Measurements from ENCODE around the gene CPE.
"Not testable (repeated sequence)": the region's sequence is repeated elsewhere in the genome, so short reads cannot be mapped to it uniquely, and the experiment has no call there.

Gene CPE

DNA sequence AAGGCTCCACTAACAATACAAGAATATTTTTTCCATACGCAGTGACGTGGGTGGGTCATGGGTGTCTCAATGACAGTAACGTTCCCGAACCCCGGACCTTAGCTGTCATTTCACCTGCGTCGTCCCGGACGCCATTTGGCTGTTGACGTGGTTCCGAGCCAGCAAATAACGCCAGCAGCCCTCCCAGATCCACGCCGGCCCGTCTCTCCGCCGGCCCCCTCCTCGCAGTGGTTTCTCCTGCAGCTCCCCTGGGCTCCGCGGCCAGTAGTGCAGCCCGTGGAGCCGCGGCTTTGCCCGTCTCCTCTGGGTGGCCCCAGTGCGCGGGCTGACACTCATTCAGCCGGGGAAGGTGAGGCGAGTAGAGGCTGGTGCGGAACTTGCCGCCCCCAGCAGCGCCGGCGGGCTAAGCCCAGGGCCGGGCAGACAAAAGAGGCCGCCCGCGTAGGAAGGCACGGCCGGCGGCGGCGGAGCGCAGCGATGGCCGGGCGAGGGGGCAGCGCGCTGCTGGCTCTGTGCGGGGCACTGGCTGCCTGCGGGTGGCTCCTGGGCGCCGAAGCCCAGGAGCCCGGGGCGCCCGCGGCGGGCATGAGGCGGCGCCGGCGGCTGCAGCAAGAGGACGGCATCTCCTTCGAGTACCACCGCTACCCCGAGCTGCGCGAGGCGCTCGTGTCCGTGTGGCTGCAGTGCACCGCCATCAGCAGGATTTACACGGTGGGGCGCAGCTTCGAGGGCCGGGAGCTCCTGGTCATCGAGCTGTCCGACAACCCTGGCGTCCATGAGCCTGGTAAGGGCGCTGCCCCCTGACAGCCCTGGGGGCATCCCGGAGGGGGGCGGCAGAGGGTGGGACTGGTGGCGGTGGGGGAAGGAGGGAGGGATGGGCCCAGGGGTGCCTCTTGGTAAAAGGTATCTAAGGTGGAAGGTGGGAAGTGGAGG is at the start of gene CPE:
Gene CPE, plus strand, starts transcription at position 264 of the 933 bp plus-strand sequence. Its CDS starts 214 bp downstream, at position 478.
- peak; percentile 73 for DNase-seq

DNA sequence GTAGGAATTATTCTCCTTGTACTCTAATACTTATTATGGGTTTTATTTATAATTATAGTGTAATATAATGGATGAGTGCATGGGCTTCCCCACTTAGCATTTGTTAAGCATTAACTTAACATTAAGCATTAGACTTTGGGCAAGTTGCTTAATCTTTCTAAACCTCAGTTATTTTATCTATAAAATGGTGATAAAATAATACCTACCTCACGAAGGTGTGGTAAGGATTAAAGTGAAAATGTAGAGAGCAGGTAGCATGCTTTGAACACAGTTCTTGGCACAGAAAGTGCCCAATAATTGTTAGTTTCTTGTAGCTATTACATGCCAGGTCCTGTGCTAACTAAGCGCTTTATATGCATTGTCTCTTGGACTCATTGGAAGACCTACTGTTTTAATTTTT is 48.7 kb upstream of the CPE start:
- no peak for DNase-seq

DNA sequence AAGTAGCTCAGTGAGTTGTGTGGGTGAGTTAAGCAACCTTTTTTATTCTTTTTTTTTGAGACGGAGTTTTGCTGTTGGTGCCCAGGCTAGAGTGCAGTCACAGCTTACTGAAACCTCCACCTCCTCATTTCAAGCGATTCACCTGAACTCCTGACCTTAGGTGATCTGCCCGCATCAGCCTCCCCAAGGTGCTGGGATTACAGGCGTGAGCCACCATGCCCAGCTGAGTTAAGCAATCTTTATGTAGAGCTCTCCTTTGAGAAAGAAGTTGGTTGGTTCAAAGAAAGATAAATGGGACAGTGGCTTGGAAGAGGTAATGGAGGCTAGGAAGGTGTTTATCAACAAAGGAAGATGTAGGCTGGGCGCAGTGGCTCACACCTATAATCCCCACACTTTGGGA is 48.1 kb upstream of the CPE start:
- no peak for DNase-seq

DNA sequence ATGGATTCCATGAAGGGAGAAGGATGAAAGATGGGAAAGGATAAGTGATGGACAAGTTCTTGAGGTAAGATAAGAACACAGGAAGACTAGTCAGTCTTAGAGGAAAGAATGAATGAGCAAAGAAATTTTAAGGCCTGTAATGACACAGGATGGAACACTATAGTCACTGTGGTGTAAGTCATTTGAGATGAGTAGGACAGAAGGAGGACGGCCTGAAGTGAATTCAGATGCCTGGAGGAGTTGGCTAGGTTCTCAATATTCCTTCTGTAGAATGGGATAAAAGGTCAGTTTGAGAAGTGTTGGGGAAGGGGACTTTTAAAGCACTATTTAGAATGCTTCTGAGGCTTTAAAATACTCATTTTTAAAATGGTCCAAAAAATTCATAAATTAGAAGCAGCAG is 47.4 kb upstream of the CPE start:
- DNase-seq, result no peak

DNA sequence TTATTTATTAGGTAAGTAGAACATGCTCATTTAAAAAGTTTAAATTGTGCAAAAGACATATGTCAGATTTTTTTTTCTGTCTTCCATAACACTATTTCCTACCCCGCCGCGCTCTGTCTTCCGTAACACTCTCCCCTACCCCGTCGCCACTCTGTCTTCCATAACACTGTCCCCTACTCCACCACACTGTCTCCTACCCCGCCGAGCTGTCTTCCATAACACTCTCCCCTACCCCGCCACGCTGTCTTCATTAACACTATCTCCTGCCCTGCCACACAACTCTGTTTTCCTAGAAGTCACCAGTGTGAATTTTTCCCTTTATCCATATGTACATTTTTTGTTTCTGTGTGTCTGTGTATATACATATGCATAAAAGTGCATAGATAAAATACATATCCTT is 47.0 kb upstream of the CPE start:
- DNase-seq, result no peak

DNA sequence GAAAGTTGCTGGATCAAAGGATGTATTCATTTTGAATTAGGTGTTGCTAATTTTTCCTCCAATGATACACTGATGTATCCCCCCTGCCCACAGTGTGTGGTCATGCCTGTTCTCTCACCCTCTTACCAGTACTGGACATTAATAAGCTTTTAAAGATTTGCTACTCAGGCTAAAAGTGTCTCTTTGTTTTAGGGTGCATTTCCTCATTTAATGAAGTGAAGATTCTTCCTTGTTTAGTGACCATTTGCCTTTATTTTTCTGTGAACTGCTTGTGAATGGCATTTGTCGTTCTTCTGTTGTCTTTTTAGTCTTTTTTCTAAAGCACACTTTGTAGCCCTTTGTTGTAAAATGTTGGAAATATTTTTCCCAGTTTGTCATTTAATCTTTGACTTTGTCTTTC is 46.3 kb upstream of the CPE start:
- no peak for DNase-seq

DNA sequence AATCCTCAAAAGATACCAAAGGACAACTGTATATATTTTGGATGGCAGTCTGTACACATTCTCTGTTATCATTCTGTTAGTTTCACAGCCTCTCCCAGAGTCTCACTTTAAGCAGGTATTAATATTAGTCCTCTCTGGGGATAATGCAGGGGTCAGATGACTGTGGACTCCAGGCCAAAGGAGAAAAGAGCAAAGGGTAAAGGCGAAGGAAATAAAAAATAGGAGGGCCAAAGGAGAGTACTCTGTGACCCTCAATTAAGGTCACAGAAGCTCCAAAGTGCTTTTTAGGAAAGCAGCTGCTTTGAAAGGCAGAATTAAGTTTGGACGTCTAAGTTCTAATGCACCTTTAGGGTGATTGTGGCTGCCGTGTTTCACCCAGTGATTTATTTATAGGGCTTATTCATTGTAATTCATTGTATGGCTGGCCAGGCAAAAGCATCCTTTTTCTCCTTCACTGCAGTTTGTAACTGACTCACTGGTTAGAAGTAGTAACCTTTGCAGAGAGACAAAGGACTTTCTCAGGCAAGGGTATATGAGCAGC is 43.6 kb upstream of the CPE start:
- no peak for DNase-seq

DNA sequence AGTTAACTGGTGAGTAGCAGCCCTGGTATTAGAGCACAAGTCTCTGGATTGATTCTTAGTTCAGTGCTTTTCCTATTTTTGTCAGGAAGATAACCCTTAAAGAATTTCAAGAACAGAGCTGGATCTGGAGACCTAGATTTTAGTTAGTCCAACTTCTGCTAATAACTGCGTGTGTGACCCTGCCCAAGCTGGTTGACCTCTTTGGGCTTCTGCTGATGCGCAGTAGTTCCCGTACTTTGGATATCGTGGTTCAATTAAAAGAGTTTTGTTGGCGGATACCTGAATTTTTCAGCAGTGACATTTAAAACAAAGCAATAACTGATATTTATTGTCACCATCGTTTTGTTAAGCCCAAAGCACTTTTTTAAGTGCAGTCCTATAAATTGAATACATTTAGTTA is 42.1 kb upstream of the CPE start:
- no peak for DNase-seq

DNA sequence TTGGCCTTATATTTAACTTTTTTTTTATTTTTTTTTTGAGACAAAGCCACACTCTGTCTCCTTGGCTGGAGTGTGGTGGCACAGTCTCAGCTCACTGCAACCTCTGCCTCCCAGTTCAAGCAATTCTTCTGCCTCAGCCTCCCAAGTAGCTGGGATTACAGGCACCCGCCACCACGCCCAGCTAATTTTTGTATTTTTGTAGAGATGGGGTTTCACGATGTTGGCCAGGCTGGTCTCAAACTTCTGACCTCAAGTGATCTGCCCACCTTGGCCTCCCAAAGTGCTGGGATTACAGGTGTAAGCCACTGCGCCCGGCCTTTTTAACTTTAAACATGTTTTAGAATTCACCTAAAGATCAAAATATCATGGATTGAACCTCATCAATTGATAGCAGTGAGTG is 36.5 kb upstream of the CPE start:
- DNase-seq, result not testable (repeated sequence)

DNA sequence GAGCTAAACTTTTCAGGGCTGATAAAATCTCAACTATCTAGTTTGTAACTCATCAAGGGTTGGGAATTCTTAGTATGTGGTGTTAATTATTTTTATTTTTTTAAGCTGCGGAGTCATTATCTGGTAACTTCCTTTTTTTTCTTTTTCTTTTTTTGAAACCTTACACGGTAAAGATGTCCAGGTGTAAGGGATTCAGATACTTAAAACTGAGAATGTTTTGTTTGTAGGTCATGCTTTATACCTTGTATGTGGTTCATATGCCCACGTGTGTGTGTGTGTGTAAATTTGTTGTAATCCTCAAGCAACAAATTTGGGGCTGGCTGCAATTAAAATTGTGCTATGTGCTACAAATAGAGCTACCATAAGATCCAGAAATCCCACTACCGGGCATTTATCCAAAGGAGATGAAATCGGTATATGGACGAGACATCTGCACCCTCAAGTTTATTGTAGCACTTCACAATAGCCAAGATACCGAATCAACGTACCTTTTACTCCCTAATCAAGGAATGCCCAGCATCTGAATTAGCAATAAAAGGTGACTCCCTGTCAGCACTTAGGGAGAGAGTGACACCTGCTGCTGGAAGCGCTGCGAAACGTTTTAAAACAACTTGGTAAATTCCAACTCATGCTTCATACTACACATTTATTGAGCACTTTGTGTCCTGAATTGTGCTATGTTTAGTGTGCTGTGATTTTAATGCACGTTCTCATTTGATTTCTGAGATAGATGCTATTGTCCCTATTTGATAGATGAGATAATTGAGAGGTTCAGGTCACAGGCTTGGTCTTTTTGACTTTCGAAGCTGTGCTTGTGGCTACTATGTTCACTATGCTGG is 35.2 kb upstream of the CPE start:
- no peak for DNase-seq

DNA sequence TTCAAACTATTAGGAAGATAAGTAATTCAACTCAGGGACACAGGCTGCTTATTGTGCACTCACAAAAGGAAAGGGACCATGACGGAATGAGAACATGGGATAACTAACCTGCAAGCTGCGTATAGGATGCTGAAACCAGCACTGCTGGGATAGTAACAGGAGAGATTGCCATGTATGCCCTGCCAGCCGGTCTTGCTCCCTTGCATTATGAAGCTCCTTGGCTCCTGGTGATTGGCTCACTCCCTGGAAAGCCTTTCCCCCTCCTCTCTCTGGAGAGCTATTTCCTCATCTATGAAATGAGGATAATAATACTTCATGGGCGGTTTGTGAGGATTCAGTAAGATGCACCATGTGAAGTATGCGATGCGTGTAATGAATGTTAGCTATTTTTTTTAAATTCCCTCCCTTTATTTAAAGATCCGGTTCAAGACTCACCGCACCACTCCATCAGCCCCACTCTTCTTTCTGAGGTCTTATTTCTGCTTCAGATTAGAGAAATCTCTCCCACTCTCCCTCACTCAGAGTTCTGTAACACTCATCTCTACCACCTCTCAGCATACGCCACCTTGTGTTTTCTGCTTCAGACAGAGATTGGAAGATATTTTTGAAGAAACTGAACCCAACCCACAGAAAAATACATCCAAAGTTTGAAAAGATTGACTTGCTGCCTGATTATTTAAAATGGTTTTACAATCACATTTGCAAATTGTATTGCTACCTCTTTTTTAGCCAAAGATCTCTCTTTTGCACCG is 33.0 kb upstream of the CPE start:
- DNase-seq, result no peak

DNA sequence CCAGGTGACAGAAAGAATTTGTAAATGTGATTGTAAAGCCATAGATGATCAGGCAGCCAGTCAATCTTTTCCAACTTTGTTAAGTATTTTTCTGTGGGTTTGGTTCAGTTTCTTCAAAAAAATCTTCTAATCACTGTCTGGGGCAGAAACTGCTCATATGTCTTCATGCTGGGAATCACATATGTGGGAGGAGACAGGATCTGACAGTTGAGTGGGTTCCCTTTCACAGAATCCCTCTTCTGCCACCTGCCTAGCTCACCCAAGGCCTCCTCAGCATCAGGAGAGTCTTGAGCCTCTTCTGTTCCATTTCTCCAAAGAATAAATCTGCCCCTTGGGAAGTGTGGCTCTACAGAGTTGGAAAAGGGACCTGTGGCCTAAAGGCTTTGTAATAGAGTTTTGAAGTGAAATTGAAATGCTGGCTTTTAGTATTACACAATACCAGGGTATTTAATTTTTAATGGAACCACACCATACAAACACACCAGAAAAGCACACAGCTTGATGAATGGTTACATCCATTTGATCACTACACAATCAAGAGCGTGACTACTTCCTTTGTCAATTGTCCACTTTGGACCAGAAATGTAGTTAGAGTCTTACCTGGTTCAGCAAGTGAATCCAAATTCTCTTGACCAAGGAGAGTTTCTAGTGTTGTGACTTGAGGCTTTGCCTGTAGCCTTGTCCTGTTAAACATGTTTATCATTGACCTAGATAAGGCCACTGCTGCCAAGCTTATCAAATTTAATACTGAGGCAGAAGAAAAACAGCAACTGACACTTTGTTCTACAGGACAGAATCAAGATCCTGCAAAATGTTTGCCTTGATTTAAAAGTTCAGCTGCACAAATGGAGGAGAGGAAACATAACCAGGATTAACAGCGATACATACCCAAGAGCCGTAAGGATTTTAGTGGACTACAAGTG is 30.9 kb upstream of the CPE start:
- DNase-seq, result no peak

DNA sequence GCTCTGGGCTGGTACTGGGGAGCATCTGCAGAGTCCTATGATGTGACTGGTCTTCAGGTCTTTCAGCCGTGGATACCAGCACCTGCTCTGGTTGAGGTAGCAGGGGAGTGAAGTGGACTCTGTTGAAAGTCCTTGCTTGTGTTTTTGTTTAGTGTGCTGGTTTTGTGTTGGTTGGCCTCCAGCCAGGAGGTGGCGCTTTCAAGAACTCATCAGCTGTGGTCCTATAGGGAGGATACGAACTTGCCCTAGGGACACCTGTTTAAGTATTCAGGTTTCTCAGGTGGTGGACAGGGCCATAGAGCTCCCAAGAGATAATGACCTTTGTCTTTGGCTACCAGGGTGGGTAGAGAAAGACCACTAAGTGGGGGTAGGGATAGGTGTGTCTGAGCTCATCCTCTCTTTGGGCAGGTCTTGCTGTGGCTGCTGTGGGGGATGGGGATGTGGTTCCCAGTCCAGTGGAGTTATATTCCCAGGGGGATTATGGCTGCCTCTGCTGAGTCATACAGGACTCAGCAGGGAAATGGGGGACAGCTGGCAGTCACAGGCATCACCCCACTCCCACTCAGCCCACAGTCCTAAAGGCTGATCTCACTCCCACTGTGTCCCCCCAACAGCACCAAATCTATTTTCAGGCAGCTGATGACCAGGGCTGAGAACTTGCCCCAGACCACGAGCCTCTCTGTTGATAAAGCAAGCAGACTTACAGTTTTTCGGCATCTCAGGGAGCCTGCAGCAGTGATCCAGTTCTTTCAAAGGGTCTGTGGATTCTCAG is 27.3 kb upstream of the CPE start:
- DNase-seq, result no peak

DNA sequence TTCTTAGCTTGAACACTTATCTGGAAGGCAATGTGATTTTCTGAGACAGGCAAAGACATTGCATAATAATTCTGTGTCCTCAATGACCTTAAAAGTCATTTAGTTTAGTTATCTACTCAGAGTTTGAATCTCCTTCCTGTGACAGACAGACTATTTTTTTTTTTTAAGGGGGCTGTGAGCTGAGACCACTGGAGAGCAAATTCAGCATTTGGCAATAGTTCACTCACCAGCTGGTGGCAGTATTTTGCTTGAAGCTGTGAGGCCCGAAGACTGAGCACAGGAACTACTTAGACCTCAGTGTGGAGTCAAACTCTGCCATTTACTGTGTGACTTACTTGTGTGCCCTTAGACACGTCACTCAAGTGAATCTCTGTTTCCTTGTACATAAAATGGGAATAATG is 22.9 kb upstream of the CPE start:
- DNase-seq, result no peak

DNA sequence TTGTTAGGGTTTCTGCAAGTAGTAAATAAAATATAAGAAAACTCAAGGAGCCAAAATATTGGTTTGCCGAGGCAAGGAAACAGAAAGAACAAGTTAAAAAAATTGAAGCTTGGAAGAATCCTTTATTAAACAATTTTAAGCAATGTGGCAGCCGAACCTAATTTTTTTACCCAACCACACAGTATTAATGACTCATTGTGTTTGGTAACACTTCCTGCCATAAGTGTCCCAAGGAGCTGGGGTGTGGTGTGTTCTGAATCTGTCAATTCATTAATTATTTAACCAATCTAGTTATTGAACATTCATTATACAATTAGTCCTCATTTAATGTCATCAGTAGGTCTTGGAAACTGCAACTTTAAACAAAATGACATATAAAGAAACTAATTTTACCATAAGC is 19.3 kb upstream of the CPE start:
- DNase-seq, result no peak

DNA sequence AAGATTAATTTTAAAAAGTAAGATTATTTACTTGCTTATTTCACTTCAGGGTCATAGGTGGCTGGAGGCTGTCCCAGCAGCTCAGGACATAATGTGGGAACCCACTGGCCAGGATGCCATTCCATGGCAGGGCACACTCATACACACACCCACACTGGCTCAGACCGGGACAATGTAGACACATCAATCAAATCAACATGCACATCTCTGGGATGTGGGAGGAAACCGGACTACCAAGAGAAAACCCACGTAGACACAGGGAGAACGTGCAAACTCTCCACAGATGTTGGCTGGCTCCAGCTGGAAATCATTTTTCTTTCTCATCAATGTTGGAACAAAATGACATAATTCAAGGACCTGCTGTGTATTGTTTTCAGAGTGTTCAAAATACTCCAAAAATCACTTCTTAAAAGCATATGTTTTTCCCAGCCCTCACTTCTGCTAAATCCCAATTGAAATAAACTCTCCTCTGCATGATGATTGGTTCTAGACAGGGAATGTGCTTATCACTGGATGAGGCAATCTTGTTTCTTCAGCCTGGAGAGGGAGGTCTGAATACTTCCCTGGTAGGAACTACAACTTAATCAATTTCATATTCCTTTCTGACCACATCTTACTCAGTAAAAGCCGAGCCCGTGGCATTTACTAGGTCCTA is 18.6 kb upstream of the CPE start:
- no peak for DNase-seq

DNA sequence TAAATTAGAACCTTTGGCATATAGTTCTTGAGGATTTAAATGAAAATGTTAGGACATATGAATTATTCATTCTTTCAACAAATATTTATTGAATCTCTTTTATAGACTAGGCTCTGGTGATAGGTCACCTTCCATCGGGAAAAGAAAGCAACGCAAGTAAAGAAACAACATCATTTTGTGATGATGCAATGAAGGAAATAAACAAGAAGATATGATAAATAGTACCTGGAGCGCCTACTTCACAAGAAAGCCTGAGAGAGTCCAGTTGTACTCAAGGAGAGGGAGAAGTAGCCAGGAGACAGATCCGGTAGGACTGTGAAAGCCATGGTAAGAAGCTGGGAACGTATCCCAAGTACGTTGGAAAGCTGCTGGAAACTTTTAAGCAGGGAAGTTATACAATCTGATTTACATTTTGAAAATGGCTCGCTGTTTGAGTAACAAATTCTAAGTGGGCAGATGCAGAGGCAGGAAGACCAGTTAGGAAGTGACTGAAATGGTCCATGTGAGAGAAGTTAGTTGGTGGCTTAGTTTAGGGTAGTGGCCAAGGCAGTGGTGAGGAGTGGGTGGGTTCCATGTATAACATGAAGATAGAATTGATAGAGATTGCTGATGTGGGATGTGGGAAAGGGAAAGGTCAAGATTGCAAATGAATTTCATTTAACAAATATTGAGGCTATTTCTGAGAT is 17.7 kb upstream of the CPE start:
- no peak for DNase-seq

DNA sequence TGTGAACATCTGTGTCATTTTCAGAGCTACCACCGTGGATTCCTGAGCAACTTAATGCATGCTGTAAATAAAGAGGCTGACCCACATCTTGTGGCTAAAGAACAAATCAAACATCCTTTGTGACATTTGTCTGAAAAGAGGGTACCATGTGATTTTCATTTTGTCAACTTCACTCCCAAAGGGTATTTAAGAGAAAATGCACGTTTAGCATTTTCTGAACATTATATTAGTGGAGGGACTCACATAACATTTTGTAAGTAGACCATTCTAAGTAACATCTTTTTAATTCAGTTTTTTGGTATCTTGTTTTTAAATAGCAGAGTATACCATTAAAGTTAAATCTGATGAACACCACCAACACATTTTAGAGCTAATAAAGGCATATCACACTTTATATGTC is 17.0 kb upstream of the CPE start:
- DNase-seq, result no peak

DNA sequence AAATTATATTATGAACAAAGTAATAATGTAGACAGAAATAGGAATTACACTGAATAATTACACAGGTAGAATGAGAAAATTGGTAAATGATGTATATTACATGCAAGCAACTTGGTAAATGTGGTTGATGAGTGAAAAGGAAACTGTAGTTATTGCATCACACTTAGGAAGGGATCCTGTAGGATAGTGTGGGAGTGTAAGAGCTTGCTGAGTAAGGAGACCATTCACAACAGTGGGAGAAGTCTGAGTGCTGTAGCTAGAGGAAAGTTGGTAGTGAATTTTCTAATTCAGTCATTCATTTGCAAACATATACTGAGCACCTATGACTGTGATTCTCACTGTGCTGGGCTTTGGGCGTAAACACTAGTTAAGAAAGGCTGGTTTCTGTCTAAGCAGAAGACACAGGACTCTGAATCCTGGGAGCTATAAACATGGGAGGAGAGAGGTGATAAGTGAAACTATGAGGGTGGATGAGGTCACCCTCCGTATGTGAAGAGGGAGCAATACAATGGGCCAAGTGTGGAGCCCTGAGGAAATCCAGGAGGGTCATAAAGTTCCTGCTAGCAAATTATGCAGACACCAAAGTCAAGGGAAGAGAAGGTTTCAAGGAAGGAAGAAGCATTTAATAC is 14.2 kb upstream of the CPE start:
- DNase-seq, result no peak
